ENCODE data around the gene TMTC1.

DNA sequence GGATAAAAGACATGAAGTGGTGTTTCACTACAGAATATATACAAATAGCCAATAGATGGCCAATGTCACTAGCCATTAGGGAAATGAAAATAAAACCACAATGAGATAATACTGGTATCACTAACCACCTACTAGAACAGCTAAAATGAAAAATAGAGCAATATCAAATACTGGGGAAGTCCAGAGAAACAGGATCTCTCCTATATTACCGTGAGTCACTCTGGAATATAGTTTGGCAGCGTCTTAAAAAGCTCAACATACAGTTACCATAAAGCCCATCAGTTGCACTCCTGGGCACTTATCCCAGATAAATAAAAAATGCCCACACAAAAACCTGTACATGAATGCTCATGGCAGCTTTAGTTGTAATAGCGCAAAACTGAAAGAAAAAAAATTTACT lies 101.7 kb downstream of the TMTC1 start:
- TF ChIP-seq, protein P1, sequence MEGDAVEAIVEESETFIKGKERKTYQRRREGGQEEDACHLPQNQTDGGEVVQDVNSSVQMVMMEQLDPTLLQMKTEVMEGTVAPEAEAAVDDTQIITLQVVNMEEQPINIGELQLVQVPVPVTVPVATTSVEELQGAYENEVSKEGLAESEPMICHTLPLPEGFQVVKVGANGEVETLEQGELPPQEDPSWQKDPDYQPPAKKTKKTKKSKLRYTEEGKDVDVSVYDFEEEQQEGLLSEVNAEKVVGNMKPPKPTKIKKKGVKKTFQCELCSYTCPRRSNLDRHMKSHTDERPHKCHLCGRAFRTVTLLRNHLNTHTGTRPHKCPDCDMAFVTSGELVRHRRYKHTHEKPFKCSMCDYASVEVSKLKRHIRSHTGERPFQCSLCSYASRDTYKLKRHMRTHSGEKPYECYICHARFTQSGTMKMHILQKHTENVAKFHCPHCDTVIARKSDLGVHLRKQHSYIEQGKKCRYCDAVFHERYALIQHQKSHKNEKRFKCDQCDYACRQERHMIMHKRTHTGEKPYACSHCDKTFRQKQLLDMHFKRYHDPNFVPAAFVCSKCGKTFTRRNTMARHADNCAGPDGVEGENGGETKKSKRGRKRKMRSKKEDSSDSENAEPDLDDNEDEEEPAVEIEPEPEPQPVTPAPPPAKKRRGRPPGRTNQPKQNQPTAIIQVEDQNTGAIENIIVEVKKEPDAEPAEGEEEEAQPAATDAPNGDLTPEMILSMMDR (IDR thresholded peaks at IDR 0.05; ENCODE audit: low read length): no peak
- no peak for TF ChIP-seq EZH2 (IDR thresholded peaks at IDR 0.05; ENCODE audit: borderline replicate concordance, low read length)

All from OCI-LY1 (cell line).